ENCODE measurements around the gene UTS2R.
"Not testable (repeated sequence)": the region's sequence is repeated elsewhere in the genome, so short reads cannot be mapped to it uniquely, and the experiment has no call there.

The UTS2R gene

DNA sequence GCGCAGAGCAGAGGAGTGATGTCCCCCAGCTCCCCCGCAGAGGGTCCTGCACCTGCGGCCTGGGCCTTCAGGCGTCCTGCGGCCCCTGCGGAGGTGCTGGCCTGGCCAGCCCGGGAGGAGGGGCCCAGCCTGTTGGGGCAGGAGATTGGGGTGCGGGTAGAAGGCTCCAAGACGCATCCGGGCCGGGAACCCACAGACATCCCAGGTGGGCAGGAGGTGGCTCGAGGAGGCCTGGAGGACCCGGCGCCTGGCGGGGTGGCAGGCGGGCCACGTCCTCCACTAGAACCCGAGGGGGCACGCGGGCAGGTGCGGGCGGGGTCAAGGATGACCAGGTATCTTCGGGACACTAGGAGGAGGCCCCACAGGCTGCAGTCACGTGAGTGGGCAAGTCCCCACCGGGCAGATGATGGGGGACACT is 37.4 kb upstream of the UTS2R start:
- no peak for DNase-seq (ENCODE audit: low read depth)

DNA sequence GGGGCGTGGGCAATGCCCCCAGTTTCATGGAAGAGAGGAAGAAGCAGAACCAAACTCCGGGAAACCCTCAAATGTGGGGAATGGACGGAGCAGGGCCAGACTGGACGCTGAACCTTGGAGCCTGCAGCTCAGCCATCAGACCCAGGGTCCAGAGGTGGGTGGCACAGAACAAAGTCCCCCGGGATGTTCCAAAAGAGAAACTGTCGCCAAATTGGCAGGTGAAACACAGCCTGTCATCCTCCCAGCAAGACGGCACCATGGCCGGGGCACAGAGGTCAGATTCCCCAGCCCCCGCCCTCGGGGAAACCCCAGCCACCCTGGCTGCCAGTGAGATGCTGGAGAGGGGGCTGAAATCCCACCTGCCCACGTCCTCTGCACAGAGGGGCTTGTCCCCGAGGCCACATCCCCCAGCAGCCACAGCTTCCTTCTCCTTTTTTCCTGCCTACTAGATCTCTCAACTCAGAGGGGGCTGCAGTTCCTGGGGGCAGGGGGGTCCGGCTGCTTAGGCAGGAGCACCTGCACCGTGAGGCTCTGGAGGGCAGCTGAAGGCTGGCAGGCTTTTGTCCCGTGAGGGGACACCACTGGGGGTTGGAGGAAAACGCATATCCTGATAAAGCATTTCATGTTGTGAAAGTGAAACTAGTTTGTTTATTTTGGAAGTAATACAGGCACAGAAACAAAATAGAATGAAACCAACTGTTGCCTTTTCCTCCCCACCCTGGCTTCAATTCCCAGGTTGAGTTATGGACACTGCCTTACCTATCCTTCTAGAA is 36.8 kb upstream of the UTS2R start:
- DNase-seq (ENCODE audit: low read depth) = no peak

DNA sequence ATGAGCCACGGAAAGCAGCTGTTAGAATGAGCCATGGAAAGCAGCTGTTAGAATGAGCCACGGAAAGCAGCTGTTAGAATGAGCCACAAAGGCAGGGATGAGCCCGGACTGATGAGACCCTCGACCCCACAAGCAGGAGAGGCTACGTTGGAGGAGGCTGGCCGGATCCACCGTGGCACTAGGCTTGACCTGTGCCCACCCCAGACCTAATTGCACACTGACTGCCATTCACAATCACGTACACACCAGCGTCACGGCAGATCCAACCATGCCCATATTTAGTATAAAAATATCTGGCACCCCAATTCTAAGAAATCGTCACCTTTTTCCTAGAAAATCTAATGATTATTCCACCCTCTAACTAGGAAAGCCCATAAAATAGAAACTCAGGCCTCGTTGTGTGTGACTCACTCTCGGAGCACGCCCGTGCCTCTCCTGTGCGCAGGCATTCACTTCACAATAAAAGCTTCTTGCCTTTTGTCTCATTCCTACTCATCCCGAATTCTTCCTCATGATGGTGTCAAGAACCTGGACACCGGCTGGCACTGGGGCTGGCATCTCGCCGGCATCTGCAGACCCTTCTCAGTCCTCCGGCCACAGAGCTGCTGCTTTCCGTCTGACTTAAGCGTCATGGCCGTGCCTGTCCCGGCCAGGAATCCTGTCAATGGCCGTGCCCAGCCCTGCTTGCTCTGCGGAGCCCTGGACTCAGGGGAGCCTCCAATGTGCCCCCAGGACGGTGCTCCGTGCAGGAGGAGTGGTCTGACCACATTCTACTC is 32.5 kb upstream of the UTS2R start:
- DNase-seq (ENCODE audit: low read depth) = no peak

DNA sequence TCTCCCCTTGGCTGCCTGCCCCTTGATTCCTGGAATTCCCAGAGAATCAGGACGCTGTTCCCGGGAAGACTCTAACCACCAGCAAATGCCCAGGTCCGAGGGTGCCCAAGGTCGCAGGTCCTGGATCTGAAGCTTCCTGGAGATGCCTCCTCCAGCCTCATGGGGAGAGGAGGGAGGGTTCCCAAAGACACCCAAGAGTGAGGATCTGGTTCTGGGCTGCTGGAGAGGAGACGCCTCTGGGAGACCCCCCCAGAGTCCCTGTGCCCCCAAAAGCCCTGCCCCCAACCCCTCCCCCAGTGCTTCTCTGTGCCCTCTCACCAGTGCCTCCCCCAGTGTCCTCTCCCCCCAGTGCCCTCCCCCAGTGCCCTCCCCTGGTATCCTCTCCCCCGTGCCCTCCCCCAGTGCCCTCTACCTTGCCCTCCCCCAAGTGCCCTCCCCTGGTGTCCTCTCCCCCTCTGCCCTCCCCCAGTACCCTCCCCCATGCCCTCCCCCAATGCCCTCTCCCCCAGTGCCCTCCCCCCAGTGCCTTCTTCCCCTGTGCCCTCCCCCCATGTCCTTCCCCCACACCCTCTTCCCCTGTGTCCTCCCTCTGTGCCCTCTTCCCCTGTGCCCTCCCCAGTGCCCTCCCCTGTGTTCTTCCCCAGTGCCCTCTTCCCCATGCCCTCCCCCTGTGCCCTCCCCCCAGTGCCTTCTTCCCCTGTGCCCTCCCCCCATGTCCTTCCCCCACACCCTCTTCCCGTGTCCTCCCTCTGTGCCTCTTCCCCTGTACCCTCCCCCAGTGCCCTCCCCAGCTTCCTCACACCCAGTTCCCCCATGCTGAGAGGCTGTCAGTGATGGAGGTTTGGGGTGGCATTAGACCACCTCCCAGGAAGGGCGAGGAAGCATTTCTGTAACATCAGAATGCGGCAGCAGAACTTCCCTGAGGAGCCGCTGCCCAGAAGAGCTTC is 31.7 kb upstream of the UTS2R start:
- DNase-seq (ENCODE audit: low read depth) = no peak

DNA sequence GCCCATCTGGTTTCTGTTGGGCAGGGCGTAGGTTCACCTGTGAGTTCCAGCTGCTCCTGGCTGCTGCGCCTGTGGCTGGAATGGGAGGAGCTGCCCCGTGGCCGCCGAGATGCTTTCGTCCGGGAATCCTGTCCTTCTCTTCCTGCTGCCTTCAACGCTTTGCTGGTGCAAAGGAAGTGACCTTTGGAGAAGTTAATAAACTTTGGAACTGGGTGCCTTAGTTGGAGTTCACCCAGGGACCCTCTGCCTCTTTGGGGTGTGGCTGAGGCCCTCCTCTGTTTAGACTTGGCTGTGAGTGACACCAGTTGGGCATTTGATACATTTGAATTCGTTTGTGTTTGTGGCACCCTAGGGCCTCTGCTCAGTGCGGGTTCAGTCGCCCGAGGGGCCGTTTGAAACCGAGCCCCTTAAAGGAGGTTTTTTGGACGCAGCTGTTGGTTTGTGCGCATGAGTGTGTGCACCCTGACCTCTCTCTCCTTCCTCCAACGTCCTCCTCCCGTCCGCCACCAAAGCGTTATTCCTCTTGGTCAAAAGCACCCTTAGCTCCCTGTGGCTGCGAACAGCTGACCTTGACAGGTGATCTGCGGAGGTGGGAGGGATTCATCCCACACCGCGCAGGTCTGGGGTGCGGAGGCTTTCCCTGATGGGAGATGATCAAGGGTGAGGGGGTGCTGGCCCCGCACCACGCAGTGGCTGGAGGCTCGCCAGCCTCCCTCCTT is 29.0 kb upstream of the UTS2R start:
- no peak for DNase-seq (ENCODE audit: low read depth)

DNA sequence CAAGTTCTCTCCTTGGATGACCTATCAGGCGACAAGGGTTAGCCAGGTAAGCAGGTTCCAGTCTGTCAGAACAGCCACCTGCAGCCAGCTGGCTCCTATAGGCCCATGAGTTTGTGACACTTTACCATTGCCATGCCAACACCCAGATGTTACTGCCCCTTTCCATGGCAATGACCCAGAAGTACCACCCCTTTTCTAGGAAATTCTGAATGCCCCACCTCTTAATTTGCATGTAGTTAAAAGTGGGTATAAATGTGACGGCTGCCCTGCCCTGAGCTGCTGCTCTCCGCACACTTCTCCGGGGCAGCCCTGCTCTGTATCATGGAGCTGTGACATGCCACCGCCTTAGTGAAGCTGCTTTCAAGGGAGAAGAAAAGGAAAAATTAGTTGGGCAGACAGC is 28.0 kb upstream of the UTS2R start:
- no peak for DNase-seq (ENCODE audit: low read depth)

DNA sequence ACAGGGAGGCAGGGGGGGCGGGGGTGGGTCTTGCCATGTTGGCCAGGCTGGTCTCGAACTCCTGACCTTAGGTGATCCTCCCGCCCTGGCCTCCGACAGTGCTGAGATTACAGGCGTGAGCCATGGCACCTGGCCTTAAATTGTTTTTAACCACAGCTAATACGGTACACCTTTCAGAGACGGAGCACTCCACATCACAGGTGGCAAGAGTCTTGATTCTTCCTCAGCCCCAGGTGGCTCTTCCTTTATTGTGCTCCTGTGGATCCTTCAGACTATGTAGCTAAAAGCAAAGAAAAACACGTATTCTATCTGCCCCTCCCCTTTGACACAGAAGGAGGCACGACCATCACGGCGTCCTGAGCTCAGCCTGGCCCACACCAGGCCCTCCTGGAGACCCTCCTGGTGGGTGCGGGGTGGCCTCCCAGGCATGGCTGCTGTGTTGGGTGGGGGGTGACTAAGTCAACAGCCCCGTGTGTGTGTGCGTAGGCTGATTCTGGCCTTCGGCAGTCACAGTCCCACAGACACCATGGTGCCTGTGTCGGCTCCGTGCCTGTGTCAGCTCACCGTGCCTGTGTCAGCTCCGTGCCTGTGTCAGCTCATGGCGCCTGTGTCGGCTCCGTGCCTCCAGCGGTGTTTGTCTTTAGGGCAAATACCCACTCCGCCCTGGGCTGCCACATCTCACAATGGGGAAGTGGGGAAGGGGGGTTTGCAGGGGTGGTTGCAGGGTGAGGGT is 27.2 kb upstream of the UTS2R start:
- DNase-seq (ENCODE audit: low read depth) = no peak

DNA sequence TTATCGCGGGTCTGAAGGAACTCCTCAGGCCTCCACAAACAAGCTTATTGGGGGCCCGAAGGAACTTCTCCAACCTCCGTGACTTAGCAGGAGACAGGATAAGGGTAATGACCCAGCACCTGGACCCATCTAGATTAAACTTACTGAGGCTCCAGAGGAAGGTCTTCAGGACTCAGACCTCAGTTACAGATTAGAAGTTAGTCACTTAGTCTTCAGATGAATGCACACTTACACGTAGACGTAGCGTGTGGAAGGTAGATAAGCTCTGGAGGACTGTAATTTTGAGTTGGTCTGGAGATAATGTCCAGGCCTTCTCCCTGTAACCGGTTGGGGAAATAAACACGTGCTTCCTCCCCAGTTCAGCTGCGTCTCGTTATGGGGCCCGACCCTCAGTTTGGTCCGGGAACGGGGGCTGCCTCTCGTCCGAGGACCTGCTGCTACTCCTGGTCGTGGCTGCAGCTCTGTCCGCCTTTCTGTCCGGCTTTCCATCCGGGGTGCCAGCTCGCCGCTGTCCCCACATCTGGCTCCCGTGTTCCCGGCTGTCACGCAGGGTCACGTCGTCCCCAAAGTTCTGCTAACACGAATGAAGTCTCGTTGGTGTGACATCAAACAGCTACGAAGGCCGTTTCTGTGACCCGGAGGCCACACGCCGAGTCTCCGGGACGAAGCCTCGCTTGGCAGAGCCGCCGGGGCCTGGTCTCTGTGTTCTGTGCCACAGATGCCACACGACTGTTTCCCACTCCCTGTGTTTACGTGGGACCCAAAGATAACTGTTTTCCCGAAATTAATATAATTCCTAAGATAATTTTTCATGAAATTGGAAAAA is 26.2 kb upstream of the UTS2R start:
- no peak for DNase-seq (ENCODE audit: low read depth)

DNA sequence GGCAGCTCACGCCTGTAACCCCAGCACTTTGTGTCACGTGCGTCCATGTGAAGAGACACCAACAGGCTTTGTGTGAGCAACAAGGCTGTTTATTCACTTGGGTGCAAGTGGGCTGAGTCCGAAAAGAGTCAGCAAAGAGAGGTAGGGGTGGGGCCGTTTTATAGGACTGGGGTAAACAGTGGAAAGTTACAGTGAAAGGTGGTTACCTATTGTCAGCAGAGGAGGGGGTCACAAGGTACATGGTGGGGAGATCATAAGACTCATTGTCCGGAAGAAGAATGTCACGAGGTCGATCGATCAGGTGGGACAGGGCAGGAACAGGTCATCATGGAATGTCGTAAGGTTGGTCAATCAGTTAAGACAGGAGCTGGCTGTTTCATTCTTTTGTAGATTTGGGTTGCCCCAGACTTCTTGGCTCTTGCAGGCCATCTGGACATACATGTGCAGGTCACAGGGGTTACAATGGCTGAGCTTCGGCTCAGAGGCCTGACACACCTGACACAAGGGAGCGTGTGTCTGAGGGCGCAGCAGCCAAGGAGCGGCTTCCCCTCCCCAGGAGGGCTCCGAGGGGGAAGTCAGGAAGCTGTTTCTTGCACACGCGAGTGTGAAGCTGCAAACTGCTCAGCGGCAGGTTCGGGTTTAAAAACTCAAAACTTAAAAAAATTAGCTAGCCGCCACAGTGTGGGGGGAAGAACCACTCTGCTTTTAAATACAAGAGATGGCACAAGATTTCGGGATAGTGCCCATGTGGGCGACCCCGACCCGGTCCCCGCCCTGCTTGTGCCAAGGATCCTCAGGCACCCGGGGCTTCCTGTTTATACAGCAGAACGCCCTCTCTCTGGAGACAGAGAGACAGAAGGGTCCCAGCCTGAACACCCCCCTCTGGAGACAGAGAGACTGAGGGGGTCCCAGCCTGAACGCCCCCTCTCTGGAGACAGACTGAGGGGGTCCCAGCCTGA is 24.9 kb upstream of the UTS2R start:
- DNase-seq (ENCODE audit: low read depth) = no peak

DNA sequence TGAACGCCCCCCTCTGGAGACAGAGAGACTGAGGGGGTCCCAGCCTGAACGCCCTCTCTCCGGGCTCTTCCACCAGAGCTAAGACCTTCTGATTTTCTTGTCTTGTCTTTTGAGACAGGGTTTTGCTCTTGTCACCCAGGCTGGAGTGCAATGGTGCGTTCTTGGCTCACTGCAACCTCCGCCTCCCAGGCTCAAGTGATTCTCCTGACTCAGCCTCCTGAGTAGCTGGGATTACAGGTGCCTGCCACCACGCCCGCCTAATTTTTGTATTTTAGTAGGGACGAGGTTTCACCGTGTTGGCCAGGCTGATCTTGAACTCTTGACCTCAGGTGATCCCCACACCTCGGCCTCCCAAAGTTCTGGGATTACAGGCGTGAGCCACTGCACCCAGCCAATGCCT is 23.6 kb upstream of the UTS2R start:
- not testable (repeated sequence) for DNase-seq (ENCODE audit: low read depth)

DNA sequence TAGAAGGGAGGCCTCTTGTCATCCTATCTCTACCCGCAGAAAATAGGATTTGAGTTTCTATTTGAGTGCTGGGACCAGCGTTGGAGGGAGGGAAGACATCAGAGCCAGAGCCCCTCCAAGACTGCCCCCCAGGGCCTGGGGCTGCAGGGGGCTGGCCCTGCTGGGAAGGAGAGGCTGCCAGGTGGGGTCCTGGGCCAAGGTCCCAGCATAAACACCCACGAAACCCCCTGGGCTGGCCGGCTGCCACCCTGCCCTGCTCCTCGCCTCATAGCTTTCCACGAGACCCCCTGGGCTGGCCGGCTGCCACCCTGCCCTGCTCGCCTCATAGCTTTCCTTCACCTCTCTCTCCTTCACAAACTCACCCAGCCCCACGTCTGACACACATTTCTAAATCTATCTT is 23.1 kb upstream of the UTS2R start:
- DNase-seq (ENCODE audit: low read depth) = no peak

DNA sequence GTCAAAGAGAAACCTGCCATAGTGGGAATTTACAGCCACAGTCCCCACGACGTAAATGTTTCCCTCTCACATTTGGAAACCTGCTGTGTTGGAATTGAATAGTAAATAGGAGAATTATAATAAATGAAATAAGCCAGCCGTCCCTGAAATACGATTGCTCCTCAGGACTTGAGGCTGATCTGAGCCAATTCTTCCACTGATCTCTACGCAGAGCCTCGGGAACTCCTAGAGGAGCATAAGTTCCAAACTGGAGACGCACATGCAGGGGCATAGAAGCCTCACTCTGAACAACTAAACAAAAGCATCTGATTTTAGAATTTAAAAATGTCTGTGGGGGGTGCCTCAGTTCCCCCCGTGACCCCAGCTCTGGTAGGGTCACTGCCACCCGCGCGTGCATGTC is 22.7 kb upstream of the UTS2R start:
- DNase-seq (ENCODE audit: low read depth) = no peak

DNA sequence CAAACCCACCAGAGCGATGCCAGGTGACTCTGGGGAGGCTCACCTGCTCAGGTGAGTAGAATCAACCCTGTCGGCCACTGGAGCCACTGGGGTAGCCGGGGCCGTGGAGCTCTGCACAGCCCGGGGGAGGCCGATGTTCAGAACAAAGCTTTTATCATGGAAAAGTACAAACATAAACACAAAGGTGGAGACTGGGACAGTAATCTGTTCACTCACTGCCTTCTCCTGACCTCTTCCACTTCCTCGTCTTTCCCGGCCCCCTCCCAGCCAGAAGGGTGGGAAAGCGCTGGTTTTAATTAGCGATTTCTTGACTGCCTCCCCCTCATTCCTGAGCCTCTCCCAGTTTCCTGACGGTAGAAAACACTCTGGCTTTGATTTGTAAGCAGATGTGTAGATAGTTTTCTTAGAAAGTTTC is 22.3 kb upstream of the UTS2R start:
- DNase-seq (ENCODE audit: low read depth) = no peak

DNA sequence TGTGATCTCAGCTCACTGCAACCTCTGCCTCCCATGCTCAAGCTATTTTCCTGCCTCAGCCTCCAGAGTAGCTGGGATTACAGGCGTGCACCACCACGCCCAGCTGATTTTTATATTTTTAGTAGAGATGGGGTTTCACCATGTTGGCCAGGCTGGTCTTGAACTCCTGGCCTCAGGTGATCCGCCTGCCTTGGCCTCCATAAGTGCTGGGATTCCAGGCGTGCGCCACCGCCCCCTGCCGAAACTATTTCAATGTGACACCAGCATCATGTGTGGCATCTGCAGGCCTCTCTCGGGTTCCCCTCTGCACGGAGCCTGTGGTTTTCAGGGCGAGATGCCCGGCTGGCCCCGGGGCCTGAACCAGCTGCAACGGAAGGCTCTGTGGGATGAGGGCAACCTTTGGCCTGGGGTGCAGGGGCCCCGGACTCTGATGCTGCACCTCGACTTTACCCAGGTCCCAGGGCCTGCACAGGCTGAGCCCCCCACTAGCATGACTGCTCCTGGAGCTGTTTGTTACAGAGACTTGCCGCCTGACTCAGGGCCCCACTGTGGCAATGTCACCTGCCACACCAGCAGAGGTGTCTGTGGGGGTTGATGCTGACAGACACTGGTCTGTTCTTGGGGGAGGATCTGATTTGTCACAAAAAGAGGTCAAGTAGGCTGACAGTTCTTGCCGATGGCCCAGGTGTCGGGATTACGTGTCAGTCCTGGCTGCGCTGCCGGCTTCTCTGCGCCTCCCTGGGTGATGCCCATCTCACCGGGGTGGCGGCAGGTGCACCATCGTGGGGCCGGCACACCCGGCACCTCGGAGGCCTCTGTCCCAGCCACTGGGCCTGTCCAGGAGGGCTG is 21.2 kb upstream of the UTS2R start:
- DNase-seq (ENCODE audit: low read depth) = no peak

DNA sequence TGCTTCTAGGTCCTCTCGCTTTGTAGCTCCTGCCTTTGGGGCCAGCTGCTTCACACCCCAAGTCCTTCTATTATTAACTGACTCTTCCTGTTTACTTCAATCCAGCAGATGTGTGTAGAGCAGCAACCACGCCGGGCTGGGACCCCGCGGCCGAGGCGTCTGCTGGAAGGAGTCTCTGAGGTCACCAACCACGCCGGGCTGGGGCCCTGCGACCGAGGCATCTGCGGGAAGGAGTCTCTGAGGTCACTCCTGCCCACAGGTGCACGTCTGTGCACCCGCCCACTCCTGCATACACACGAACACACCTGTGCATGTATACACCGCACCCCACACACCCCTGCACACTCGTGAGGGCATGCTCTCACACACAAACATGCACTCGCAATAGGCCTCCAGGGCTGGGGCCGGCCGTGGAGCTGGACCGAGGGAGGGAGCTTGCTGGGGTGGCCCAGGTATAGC is 20.3 kb upstream of the UTS2R start:
- no peak for DNase-seq (ENCODE audit: low read depth)

DNA sequence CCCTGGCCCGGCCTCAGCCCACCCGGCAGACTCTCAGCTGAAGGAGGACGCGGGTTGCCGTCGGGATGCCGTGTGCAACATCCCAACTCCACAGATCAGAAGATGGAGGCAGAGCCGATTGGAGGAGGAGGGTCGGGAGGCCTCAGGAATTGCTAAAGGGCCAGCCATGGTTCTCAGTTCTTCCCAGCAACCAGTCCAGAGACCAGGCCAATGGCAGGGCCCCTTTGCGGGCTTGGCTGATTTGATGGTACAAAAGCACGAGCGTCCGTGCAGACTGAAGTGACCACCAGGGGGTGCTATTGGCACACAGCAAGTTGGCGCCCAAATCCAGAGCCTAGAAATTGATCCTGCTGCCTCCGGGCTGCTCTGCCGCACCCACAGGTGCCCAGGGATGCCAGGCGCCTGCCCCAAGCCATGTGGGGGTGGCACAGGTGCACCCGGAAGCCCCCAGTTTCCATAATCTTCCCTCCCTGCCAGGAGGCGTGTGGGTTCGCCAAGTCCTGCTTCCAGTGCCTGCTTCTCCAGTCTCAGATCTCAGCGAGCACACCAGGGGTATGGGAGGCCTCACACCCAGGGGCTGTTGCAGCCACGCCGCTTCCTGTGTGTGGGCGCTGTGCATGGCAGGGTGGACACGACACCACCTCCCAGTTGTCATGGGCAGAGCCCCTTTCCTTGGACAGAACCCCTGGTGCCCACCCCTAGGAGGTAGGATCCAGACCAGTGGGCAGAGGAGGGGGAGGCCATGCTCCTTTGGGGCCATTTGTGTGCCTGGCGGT is 19.7 kb upstream of the UTS2R start:
- DNase-seq (ENCODE audit: low read depth) = peak; percentile 78

DNA sequence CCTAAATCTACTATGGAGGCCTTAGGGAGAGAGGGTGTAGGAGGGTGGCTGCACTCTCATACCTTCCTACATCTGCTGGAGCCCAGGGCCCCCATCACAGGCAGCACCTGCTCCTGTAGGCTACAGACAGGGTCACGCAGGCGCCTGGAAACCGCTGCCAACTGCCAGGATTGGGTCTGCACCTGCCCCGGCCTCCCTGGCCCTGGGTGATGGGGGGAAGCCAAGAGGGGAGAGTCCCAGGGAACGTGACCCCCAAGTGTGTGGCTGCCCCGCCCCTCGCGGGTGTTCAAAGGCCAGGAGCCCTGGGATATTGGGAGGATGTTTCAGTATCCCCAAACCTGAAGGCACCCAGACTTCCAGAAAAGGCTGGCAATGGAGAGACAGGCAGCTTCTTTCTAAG is 18.1 kb upstream of the UTS2R start:
- no peak for DNase-seq (ENCODE audit: low read depth)

All from activated T-cell treated with anti-CD3 and anti-CD28 coated beads for 24 hours (primary cell).